ENCODE results near the gene FSHB. TPM values are rescaled to one million over a fixed set of nuclear protein-coding genes. Genes with fewer than 3 reads are reported as not detected.

The FSHB gene
- total RNA-seq = not detected
- long read RNA-seq = 0 reads

DNA sequence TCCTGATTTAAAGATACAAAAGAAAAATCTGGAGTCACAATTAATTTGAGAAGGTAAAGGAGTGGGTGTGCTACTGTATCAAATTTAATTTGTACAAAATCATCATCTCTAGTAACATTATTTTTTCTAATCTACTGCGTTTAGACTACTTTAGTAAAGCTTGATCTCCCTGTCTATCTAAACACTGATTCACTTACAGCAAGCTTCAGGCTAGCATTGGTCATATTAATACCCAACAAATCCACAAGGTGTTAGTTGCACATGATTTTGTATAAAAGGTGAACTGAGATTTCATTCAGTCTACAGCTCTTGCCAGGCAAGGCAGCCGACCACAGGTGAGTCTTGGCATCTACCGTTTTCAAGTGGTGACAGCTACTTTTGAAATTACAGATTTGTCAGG is at the start of gene FSHB:
FSHB (plus strand) TSS at position 301 of the 400 bp plus-strand sequence. CDS start 889 bp downstream, outside the sequence.
- no peaks in the 10 kb centered on the region for H3K27me3 ChIP-seq
- H3K36me3 ChIP-seq = no peaks in the 10 kb centered on the region
- no peak within 1 kb of the TSS for H3K4me3 ChIP-seq
- intact Hi-C loops (cut with DNase I) = no loop called here
- no peaks in the 10 kb centered on the region for H3K9me3 ChIP-seq
- no peak for ATAC-seq
- no peak within 1 kb of the TSS for H3K27ac ChIP-seq
- no peaks in the 10 kb centered on the region for H3K4me1 ChIP-seq
- TF ChIP-seq CTCF (IDR thresholded peaks at IDR 0.05) (no peak), POLR2A (IDR thresholded peaks at IDR 0.05) (no peak)
- no peak for DNase-seq
- WGBS (ENCODE audit: insufficient coverage, low coverage, low lambda C conversion rate, missing lambda C conversion rate) = 55% methylated on average over 3 of the region's 3 CpGs

GRCh38 chr11:30186748-30187147 is 44.1 kb upstream of the FSHB start:
- H3K4me1 ChIP-seq = no peaks in the 10 kb centered on the region
- TF ChIP-seq POLR2A (IDR thresholded peaks at IDR 0.05) = no peak
- no peak for TF ChIP-seq CTCF (IDR thresholded peaks at IDR 0.05)
- no peak overlapping the region for H3K4me3 ChIP-seq
- no peaks in the 10 kb centered on the region for H3K36me3 ChIP-seq
- ATAC-seq (no peak), DNase-seq (no peak)
- 40% methylated on average over 3 of the region's 3 CpGs for WGBS (ENCODE audit: insufficient coverage, low coverage, low lambda C conversion rate, missing lambda C conversion rate)
- H3K27me3 ChIP-seq = no peaks in the 10 kb centered on the region
- no peak overlapping the region for H3K27ac ChIP-seq
- intact Hi-C loops (cut with DNase I) = no loop called here
- H3K9me3 ChIP-seq = no peaks in the 10 kb centered on the region

DNA sequence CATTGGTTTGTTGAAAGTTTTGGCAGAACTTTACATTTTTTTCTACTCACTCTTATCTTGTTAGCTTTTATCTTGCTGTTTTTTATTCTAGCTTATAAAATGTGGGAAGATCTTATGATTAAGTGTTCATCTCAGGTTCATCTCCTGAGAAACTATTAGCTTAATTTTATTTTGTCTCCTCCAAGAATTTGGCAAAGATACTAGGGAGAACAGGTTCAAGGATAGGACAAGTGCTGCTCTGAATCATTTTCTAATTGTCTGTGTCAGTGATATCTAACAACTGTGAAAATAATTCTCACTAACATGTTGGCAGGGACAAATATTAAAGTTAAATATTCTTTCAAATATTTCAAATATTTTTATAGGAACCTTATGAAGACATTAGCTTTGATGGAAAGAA is 38.2 kb upstream of the FSHB start:
- no peak for ATAC-seq
- intact Hi-C loops (cut with DNase I) = no loop called here
- H3K9me3 ChIP-seq = no peaks in the 10 kb centered on the region
- no peaks in the 10 kb centered on the region for H3K36me3 ChIP-seq
- H3K4me1 ChIP-seq = no peaks in the 10 kb centered on the region
- H3K27ac ChIP-seq = no peak overlapping the region
- TF ChIP-seq POLR2A (IDR thresholded peaks at IDR 0.05) = no peak
- no peak for TF ChIP-seq CTCF (IDR thresholded peaks at IDR 0.05)
- no peak for DNase-seq
- no peaks in the 10 kb centered on the region for H3K27me3 ChIP-seq
- H3K4me3 ChIP-seq = no peak overlapping the region

- intact Hi-C loops (cut with DNase I) = no loop called here
- Histone ChIP-seq H3K9me3 (no peaks in the 10 kb centered on the region), H3K27ac (no peak overlapping the region), H3K36me3 (no peaks in the 10 kb centered on the region), H3K4me1 (no peaks in the 10 kb centered on the region), H3K4me3 (no peak overlapping the region), H3K27me3 (no peaks in the 10 kb centered on the region)
- TF ChIP-seq CTCF (IDR thresholded peaks at IDR 0.05) (peak; percentile 43 to 85 (median 76)), POLR2A (IDR thresholded peaks at IDR 0.05) (no peak)
- WGBS (ENCODE audit: insufficient coverage, low coverage, low lambda C conversion rate, missing lambda C conversion rate) = 4% methylated on average over 6 of the region's 6 CpGs
- ATAC-seq (peak; percentile 84 to 90 (median 87)), DNase-seq (peak; percentile 58 to 60 (median 58))
These were observed 34.2 kb upstream of the FSHB start for GRCh38 chr11:30196400-30197206.
